ENCODE data around the gene EEF2K.
"Not testable (repeated sequence)": the region's sequence is repeated elsewhere in the genome, so short reads cannot be mapped to it uniquely, and the experiment has no call there.

EEF2K gene

DNA sequence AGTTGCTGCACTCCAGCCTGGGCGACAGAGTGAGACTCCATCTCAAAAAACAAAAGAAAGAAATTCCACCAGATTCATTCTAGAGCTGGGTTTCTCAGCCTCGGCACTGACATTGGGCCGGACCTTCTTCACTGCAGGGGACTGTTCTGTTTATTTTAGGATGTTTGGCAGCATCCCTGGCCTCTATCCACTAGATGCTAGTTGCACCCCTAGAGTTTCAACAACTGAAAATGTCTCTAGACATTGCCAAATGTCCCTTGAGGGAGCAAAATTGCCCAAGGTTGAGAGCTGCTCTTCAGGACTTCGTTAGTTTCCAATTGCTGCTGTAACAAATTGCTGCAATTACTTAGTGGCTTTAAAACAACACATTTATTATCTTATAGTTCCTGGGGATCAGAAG is 7.2 kb downstream of the EEF2K start:
- no peak for DNase-seq

DNA sequence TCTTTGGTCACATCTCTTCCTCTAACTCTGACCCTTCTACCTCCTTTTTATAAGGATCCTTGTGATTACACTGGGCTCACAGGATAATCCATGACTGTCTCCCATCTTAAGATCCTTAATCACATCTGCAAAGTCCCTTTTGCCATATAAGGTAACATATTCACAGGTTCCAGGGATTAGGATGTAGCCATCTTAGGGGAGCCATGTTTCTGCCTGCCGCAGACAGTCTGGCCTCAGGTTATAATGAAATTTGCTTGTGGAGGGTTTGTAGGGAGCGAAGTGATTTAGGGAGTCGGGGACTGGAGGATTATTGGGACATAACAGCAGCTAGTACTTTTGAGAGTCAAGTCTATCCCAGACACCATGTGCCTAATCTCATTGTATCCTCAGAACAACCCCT is 7.7 kb downstream of the EEF2K start:
- no peak for DNase-seq

DNA sequence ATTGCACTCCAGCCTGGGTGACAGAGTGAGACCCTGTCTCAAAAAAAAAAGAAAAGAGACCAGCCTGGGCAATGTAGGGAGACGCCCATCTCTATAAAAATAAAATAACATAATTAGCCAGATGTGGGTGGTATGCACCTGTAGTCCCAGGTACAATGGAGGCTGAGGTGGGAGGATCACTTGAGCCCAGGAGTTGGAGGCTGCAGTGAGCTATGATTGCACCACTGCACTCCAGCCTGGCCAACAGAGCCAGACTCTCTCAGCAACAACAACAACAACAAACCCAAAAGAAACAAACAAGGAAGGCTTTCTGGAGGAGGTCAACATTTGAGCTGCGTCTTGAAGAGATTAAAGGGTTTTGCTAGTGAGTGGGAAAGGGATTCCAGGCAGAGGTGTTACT is 8.3 kb downstream of the EEF2K start:
- no peak for DNase-seq

DNA sequence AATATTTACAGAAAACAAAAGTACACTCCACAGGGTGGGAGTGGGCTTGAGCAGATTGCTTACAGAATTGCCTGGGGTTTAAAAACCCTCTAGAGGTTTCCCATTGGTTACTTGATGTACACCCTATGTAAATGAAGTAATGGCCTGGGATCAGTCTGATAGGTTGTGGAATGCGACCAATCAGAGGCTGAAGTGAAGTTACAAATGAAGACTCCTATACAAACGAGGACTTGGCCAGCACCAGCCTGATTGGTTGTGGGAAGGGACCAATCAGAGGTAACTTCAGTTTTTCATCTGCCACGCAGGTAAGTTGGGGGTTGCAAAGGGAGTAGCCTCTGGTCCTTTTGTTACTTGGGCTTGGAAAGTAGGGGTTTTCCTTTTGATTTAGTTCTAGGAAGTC is 8.8 kb downstream of the EEF2K start:
- no peak for DNase-seq

DNA sequence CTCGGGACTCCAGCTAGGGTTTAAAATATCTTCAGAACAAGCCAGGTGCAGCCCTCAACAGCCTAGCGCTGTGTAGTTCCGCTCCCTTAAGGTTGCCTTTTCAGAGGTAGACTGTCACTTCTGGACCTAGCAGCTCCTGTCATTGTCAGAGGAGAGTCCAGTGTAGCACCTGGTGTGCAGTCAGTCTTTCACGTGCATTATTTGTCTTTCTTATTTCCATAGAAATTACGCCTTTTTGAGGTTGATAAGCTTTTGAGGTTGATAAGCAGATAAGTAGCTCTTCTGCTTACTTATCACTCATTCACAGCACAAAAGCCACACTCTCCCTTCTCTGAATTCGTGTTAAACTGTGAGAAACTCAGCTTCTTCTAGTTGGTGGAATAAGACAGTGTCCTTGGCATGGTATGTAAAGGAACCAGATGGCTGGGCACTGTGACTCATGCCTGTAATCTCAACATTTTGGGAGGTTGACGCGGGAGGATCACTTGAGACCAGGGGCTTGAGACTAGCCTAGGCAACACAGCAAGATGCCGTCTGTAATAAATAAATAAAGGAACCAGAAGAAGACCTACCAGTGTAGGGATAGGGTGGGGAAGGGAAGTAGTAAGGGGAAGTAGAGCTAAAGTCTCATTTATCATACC is 10.2 kb downstream of the EEF2K start:
- DNase-seq: no peak

DNA sequence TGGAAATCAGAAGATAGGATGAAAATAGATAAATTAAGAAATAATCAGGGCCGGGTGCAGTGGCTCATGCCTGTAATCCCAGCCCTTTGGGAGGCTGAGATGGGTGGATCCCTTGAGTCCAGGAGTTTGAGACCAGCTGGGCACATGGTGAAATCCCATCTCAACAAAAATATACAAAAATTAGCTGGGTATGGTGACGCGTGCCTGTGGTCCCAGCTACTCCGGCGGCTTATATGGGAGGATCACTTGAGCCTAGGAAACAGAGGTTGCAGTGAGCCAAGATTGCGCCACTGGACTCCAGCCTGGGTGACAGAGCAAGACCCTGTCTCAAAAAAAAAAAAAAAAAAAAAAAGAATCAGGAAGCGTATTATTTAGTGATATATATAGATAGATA is 10.8 kb downstream of the EEF2K start:
- not testable (repeated sequence) for DNase-seq

DNA sequence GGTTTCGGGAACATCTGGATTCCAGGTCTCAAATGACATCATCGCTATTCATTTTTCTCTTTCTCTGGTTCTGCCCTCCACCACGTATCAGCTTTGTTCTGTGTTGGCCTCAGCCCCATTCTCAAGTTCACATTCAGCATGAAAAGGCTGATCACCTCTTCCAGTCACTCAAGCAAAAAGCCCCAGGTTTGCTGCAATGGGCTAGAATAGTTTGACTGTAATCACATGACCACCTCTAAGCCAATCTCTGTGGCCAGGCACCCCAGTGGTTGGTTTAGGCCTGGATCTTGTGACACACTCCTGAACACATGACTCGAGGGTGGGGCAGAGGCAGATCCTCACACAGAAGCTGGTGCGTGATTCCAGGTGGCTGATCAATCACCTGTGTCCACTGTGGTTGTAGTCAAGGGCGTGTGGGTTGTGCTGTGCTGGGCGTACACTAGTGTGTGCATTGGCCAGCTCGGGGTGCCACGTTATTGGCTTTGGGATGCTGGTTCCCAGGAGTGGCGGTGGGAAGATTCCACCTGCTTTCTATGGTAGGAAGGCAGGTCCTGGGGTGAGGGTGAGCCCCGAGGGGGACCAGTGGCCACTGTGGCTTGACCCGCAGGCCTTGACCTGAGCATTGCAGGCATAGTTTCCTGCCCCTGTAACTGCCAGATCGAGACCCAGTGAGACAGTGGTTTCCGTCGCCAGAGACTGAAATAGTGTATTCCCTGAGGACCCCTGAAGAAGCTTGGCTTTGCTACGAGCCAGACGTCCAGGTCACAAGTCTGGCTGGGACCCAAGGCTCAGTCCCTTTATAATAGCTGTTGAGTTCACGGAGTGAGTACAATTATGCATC is 12.0 kb downstream of the EEF2K start:
- DNase-seq: peak; percentile 57

DNA sequence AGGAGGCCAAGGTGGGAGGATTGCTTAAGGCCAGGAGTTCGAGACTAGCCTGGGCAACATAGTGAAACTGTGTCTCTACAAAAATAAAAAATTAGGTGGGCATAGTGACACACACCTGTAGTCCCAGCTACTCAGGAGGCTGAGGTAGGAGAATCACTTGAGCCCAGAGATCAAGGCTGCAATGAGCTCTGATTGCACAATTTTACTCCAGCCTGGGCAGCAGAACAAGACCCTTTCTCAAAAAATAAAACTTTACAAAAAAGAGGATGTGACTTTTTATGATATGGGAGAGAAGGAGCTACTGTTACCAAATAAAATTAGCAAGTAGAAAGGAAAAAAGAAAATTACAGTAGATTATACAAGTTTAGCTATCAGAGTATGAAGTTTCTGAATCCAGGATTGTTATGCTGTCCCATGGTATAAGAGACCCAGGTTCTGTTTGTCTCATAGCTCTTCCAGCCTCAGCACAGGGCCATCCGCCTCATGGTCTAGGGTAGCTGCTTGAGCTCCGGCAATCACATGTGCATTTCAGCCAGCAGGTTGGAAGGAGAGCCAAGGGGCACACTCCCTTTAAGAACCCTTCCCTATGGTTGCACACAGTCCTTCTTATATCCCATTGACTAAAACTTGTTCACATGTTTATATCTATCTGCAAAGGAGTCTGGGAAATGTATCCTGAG is 13.5 kb downstream of the EEF2K start:
- no peak for DNase-seq

DNA sequence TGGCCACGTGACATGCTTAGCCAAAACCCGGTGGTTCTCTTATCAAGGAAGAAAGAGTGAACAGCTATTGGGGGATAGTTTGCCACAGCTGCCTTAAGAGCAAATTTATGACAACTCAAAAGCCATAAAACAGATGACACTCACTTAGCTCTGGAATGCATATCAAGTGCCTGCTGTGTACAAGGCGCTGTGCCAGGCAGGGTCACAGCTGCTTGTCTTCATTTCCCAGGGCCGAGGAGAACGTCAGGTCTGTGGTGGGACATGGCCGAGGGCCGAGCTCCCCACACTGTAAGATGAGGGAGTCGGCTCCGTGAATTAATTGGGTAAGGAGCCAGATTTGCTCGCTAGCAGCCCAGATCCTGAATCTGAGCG is 14.0 kb downstream of the EEF2K start:
- DNase-seq: no peak

DNA sequence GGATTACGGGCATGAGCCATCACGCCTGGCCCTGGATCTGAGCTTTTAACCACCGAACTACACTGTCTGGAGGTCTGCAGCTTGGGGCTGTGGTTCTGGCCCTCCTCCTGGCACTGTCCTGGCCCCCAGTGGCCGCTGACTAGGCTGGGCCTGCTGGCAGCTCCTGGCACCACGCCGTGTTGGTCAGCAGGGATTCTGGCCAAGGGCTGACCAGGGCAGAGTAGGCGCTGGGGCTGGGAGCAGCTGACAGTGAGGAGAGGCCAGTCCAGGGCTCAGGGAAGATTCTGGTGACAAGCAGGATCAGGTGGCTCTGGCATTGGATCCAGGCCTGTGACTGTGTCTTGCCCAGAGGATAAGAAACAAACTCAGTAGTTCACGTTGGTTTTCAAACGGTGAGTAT is 14.6 kb downstream of the EEF2K start:
- DNase-seq: no peak

DNA sequence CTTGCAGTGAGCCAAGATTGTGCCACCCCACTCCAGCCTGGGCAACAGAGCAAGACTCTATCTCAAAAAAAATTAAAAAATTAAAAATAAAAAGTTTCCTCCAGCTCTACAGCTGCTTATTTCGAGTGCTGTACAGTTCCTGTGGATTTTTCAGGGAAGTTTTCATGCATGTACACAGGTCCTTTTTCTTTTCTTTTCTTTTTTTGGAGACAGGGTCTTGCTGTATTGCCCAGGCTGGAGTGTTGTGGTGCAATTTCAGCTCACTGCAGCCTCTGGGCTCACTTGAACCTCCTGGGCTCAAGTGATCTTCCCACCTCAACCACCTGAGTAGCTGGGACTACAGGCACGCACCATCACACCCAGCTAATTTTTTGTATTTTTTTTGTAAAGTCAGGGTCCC is 15.9 kb downstream of the EEF2K start:
- DNase-seq: no peak

DNA sequence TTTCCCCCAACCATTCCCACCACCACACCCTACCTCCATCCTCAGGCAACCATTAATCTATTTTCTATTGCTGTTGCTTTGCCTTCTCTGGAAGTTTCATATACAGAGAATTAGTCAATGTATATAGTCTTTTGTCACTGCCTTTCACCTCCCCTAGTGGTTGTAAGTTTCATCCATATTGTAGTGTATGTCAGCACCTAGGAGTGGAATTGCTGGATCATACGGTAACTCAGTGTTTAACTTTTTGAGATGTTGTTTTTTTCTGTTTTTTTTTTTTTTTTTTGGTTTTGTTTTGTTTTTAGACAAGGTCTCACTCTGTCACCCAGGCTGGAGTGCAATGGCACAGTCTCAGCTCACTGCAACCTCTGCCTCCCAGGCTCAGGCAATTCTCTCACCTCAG is 16.9 kb downstream of the EEF2K start:
- no peak for DNase-seq

DNA sequence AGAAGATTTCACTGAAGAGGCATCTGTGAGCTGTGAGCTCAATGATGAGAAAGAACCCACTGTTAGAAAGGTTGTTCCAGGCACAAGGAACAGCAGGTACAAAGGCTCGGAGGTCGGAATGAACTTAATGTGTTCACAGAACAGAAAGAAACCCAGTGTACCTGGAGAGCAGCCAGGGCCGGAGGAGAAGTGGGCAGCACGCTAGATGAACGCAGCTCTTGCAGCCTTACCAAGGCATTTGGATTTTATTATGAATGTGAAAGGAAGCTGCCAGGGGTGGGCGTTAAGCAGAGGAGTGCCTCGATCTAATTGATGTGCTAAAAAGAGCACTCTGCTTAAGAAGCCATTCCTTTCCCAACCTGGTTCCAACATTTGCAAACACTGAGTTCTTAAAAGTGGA is 19.0 kb downstream of the EEF2K start:
- no peak for DNase-seq

DNA sequence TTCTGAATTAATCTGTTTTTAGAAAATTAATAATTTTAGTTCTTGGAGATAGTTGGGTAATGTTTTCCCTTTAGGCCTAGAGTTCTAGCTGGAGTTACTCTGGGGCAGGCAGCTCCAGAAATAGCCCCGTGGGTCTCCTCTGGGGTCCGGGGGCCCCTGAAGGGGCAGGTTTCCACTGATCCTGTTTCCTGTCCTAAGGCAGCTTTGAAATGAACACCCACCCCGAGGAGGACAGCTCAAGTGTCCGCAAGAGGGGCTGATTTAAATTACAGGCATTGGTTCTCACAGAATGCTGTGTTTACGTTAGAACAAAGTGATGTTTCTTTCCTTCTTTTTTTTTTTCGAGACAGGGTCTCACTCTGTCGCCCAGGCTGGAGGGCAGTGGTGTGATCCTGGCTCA is 23.8 kb downstream of the EEF2K start:
- no peak for DNase-seq

DNA sequence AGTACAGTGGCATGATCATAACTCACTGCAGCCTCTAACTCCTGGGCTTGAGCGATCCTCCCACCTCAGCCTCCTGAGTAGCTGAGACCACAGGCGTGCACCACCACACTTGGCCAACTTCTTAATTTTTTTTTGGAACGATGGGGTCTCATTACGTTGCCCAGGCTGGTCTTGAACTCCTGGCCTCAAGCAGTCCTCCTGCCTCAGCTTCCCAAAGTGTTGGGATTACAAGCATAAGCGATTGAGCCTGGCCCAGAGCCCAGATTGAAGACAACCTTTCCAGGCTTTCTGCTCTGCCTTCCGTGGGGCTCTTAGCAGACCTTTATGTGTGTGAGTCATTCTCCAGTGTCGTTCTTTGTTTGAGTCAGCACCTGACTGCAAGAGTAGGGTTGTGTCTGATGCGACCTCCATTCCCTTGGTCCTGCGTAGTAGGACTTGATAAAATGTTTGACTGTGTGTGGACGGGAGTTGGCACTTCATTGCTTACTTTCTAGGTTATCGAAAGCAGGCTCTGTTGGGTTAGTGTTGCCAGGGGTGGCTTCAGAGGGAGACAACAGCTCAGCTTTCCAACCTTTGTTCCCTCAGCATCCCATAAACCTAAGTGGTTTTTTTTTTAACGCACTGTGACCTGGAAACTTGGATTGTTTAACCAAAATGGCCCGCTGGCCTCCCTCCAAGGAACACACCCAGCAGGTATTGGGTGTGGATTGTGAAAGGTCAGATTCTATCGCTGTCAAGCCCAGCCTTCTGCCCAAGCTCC is 26.4 kb downstream of the EEF2K start:
- peak; percentile 55 for DNase-seq

DNA sequence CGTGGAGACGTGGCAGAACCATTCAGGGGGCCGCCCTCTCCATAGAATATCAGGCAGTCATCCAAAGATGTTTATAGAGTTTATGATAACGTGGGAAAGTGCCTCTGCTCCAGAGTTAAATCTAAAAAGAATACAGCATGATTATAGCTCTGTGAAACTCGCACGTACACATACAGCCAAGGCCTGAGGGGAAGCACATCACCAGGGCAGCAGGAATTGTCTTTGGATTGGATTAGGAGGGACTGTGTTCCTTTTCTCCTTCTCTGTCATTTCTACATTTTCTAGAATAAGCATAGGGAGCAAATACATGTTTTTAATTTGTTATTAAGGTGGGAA is 26.9 kb downstream of the EEF2K start:
- DNase-seq: no peak

DNA sequence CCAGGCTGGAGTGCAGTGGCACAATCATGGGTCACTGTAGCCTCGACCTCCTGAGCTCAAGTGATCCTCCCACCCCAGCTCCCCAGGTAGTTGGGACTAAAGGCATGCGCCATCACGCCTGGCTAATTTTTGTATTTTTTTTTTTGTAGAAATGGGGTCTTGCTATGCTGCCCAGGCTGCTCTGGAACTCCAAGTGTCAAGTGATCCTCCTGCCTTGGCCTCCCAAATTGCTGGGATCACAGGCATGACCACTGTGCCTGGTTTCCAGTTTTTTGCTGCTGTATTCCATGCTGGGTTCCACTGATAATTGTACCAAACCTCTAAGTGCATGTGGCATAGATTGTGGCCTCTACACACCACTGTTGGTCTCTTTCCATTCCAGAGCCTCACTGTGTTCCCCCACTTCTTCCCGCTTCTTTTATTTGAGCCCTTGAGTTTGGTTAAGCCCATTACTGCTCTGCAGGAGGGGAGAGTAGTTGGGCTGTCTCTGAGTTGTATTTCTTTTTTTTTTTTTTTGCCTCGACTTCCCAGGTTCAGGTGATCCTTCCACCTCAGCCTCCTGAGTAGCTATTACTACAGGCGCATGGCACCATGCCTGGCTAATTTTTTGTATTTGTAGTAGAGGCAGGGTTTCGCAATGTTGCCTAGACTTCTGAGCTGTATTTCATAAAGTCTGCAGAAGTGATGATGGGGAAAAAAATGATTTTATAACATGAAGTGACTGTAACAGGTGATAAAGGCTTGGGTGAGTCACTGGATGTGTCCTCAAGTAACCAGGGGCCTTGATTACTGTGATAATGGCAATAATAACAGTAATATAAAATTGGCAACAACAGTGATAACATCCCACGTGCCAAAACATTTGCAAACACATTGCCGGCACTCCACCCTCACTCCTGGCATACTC is 30.0 kb downstream of the EEF2K start:
- no peak for DNase-seq

DNA sequence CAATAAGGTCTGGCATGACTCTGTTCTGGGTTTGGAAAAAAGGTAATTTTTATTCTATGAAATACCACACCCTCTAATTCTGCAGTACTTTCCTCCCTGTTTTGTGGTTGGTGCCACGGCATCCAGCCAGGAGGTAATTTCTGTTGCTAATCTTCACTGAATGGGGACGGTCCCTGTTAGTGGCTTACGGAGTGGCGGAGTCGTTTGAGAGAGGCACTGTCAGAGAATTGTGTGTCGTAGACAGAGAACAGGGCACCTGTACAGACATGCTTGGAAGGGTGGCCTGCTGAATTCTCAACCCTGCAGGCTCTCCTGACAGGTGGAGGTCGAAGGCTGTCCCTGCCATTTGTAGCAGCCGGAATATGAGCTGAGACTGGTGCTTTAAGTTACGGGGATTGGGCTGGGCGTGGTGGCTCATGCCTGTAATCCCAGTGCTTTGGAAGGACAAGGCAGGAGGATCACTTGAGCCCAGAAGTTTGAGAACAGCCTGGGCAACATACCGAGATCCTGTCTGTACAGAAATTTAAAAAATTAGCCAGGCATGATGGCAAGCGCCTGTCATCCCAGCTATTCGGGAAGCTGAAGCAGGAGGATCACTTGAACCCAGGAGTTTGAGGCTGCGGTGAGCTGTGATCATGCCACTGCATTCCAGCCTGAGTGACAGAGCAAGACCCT is 33.2 kb downstream of the EEF2K start:
- no peak for DNase-seq

DNA sequence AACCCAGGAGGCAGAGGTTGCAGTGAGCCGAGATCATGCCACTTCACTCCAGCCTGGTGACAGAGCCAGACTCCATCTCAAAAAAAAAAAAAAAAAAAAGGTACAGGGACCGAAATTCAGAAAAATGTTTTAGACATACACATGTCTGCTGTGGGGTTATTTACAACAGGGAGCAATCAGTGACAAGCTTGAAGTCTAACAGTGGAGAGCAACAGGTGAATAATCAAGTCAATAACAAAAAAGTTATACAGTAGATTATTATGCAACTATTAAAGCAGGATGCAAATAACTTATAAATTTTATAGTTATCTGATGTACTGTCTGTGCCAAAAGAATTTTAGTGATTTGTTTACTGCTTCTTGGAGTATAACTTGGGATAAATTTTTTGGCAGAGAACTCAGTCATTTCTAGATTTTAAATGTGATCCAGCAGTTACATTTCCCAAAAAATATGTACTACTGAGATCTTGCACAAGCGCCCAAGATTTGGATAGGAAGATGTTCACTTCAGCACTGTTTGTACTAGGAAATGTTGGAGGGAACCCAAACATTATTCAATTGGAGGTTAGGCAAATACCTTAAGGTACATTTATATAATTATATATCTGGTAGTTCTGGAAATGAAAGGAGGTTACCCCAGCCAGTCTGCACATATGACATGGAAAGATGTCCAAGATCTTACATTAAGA is 34.1 kb downstream of the EEF2K start:
- no peak for DNase-seq

DNA sequence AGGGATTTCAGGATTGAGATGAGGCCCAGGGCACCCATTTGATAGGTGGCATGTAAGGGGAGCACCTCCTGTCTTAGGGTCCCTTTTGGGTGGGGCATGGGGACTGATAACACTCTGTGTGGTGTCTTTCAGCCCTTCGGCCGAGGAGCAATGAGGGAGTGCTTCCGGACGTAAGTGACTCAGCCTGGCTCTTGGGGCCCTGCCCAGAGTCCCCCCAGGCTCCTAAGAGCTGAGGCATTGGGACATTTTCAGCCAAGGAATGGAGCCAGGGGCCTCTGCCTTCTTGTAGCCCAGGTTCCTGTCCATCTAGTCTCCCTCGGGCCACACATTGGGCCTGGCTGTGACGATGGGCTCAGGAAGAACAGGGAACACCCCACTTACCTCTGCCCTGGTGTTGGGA is 44.4 kb downstream of the EEF2K start:
- no peak for DNase-seq

DNA sequence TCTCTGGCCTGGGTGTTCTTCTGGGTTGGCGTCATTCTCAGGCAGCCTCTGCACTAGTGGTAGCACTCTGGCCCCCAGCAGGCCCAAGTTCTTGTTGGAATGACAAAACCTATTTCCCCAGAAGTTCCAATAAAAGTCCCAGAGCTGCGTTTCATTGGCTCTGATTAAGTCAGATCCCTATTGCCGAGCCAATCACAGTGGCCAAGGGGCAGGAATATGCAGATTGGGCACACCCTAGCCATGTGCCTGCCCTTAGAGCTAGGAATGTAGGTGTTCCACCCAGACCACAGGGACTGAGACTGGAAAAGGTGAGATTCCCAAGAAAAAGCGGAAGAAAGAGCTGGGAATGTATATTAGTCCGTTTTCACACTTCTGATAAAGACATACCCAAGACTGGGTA is 46.2 kb downstream of the EEF2K start:
- DNase-seq: no peak
